CD14-positive monocyte (primary cell): Measurements from ENCODE around the gene RNF217. TPM values are rescaled to one million over a fixed set of nuclear protein-coding genes. Genes with fewer than 3 reads are reported as not detected.
"Not testable (repeated sequence)": the region's sequence is repeated elsewhere in the genome, so short reads cannot be mapped to it uniquely, and the experiment has no call there.

Experiments
- DNase-seq, 3 donors: peaks; one replicate each; pipeline ENCODE4 v3.0.0-alpha.2; 2011 to 2022
- H2AFZ ChIP-seq: 2 replicates; pipeline ENCODE4 v1.6.0; 2012; ENCODE audit warnings: mild to moderate bottlenecking, low read depth, low read length, inconsistent platforms; ENCODE audit not compliant: insufficient read depth, poor library complexity, severe bottlenecking
- H3K27ac ChIP-seq, 2 donors: 1 replicate in 1 of 2; 2 replicates in 1 of 2; pipeline ENCODE4 v1.5.1; 2012 to 2013; ENCODE audit warnings: low read length in 2 of 2, control low read depth in 1 of 2, inconsistent platforms in 1 of 2, low read depth in 1 of 2, mild to moderate bottlenecking in 1 of 2
- H3K27me3 ChIP-seq, 2 donors: one replicate each; pipeline versions ENCODE4 v1.6.0 to v1.6.1; 2011 to 2013; ENCODE audit warnings: low read length in 2 of 2; ENCODE audit not compliant: control insufficient read depth in 2 of 2, insufficient read depth in 2 of 2
- H3K36me3 ChIP-seq, 2 donors: replicated peaks in 1 of 2; 1 replicate in 1 of 2; 2 replicates in 1 of 2; pipeline versions ENCODE4 v1.5.1 to v1.6.1; 2012 to 2013; ENCODE audit warnings: low read length in 2 of 2, control low read depth in 1 of 2, inconsistent platforms in 1 of 2, mild to moderate bottlenecking in 1 of 2; ENCODE audit not compliant: insufficient read depth in 2 of 2, control insufficient read depth in 1 of 2
- H3K4me1 ChIP-seq, 2 donors: 1 replicate in 1 of 2; 2 replicates in 1 of 2; pipeline versions ENCODE4 v1.5.1 to v1.6.1; 2012 to 2013; ENCODE audit warnings: low read length in 2 of 2, control low read depth in 1 of 2, inconsistent platforms in 1 of 2, mild to moderate bottlenecking in 1 of 2, moderate library complexity in 1 of 2; ENCODE audit not compliant: insufficient read depth in 2 of 2, control insufficient read depth in 1 of 2
- H3K4me2 ChIP-seq: replicated peaks from 2 replicates; pipeline ENCODE3; 2012; ENCODE audit warnings: low read length, moderate library complexity, mild to moderate bottlenecking; ENCODE audit not compliant: poor library complexity, severe bottlenecking; ENCODE audit errors: extremely low read depth
- H3K4me3 ChIP-seq, 3 experiments: fragments of 200-600 bp in 1 of 3; sonication (generic) in 1 of 3; replicated peaks in 1 of 3; 1 replicate in 2 of 3; 2 replicates in 1 of 3; pipeline ENCODE4 v1.5.1; 2011 to 2013; ENCODE audit warnings: low read length in 3 of 3, mild to moderate bottlenecking in 3 of 3, control low read depth in 2 of 3, low read depth in 2 of 3, inconsistent platforms in 1 of 3, moderate library complexity in 1 of 3
- H3K79me2 ChIP-seq: 2 replicates; pipeline ENCODE4 v1.6.0; 2012; ENCODE audit warnings: mild to moderate bottlenecking, control low read depth, inconsistent platforms, low read length, moderate library complexity; ENCODE audit not compliant: insufficient read depth
- H3K9ac ChIP-seq: 2 replicates; pipeline ENCODE4 v1.6.0; 2017; ENCODE audit warnings: low read length, mild to moderate bottlenecking; ENCODE audit not compliant: insufficient read depth, poor library complexity, severe bottlenecking
- H3K9me3 ChIP-seq, 2 donors: replicated peaks in 1 of 2; 1 replicate in 1 of 2; 2 replicates in 1 of 2; pipeline versions ENCODE4 v1.5.1 to v1.6.1; 2012 to 2013; ENCODE audit warnings: low read length in 2 of 2, control low read depth in 1 of 2; ENCODE audit not compliant: control insufficient read depth in 1 of 2, insufficient read depth in 1 of 2
- H4K20me1 ChIP-seq: 2 replicates; pipeline ENCODE4 v1.6.0; 2012; ENCODE audit warnings: mild to moderate bottlenecking, low read length, control low read depth, moderate library complexity; ENCODE audit not compliant: insufficient read depth
- H3K27ac Mint-ChIP-seq, 7 donors: one replicate each; pipeline ENCODE4 v1.8.0; 2020; ENCODE audit warnings: mild to moderate bottlenecking in 7 of 7, mixed read lengths in 7 of 7, moderate library complexity in 6 of 7, inconsistent platforms in 2 of 7
- H3K27me3 Mint-ChIP-seq, 3 donors: one replicate each; pipeline ENCODE4 v1.8.0; 2021 to 2022; ENCODE audit warnings: low read depth in 3 of 3, mild to moderate bottlenecking in 3 of 3, mixed read lengths in 3 of 3, moderate library complexity in 3 of 3, inconsistent platforms in 1 of 3
- H3K36me3 Mint-ChIP-seq, 2 donors: one replicate each; pipeline ENCODE4 v1.8.0; 2020; ENCODE audit warnings: mixed read lengths in 2 of 2, inconsistent platforms in 1 of 2, mild to moderate bottlenecking in 1 of 2
- H3K4me1 Mint-ChIP-seq: one replicate; pipeline ENCODE4 v1.8.0; 2020; ENCODE audit warnings: mild to moderate bottlenecking, mixed read lengths
- H3K4me3 Mint-ChIP-seq, 2 donors: one replicate each; pipeline ENCODE4 v1.8.0; 2020; ENCODE audit warnings: mild to moderate bottlenecking in 2 of 2, mixed read lengths in 2 of 2, moderate library complexity in 1 of 2
- H3K9me3 Mint-ChIP-seq, 7 donors: one replicate each; pipeline ENCODE4 v1.8.0; 2020 to 2022; ENCODE audit warnings: mixed read lengths in 7 of 7, mild to moderate bottlenecking in 6 of 7, moderate library complexity in 6 of 7, inconsistent platforms in 2 of 7
- CTCF ChIP-seq: fragments of 200-600 bp; IDR thresholded peaks from one replicate; pipeline ENCODE4 v1.8.0; 2022; ENCODE audit warnings: antibody characterized with exemption, mild to moderate bottlenecking
- WGBS: methylation state at CpG from one replicate; pipeline ENCODE4 v1.1.5; 2013; ENCODE audit warnings: missing lambda C conversion rate; ENCODE audit not compliant: insufficient coverage; 5-methylcytosine and 5-hydroxymethylcytosine counted together
- intact Hi-C, 2 donors: fragments of 100-400 bp; cut with micrococcal nuclease; formaldehyde crosslinking; loops; one replicate each; pipeline versions ENCODE4 v1.15.0 to v1.15.1; 2023
- polyA plus RNA-seq, 3 donors: library from polyadenylated mRNA; depleted of rRNA in 1 of 3; unstranded in 2 of 3; stranded (reverse) in 1 of 3; fragments of 300-500 nt in 2 of 3; fragments of >200 nt in 1 of 3; fragmentation: Illumina TruSeq in 2 of 3; gene quantifications; 1 replicate in 2 of 3; 2 replicates in 1 of 3; pipeline ENCODE4 v1.2.3, GENCODE V29; 2012 to 2021

Gene RNF217
- polyA plus RNA-seq, 3 donors, result 2.2 to 11.6 (median 3.3) TPM

DNA sequence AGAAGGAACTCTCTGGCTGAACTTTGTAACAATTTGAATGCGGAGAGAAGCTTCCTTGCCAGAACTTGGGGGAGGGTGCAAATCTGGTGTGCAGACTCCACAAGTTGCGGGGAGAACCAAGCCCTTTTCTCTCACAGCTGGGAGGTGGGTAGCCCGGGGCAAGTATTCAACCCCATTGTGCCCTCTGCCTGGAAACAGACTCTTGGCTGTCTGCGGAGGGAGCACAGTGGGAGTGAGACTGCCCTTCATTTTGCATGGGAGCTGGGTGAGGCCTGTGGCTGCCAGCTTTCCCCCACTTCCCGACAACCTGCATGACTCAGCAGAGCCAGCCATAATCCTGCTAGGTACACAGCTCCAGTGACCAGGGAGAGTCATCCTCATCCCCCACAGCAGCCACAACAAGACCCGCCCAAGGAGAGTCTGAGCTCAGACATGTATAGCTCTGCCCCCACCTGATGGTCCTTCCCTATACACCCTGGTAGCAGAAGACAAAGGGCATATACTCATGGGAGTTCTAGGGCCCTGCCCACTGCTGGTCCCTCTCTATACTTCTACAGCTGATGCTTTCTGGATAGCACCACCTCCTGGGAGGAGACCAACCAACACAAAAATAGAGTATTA, 161.9 kb downstream of the RNF217 start:
- H3K4me1 ChIP-seq, result no peaks in the 10 kb centered on the region
- no peak overlapping the region for H3K9ac ChIP-seq
- H3K4me3 Mint-ChIP-seq, result no peak overlapping the region
- H3K27me3 Mint-ChIP-seq, result no peaks in the 10 kb centered on the region
- peaks cover 8% of the 10 kb centered on the region for H3K4me1 Mint-ChIP-seq
- H2AFZ ChIP-seq, result no peak overlapping the region
- WGBS, result 93% methylated on average over 6 of the region's 6 CpGs
- H3K79me2 ChIP-seq, result no peaks in the 10 kb centered on the region
- H3K27ac ChIP-seq, result no peak overlapping the region
- no peaks in the 10 kb centered on the region for H3K27me3 ChIP-seq
- H3K9me3 ChIP-seq, result peaks cover 0 to 4% of the 10 kb centered on the region in 2 donors
- no peak for DNase-seq
- intact Hi-C loops, result no loop called here
- no peaks in the 10 kb centered on the region for H4K20me1 ChIP-seq
- H3K36me3 Mint-ChIP-seq, result no peaks in the 10 kb centered on the region
- no peak overlapping the region for H3K4me3 ChIP-seq
- H3K36me3 ChIP-seq, result no peaks in the 10 kb centered on the region
- no peak for TF ChIP-seq CTCF
- H3K9me3 Mint-ChIP-seq, result peaks cover 0 to 10% (median 6%) of the 10 kb centered on the region in 7 donors
- H3K4me2 ChIP-seq, result no peak overlapping the region
- no peak overlapping the region for H3K27ac Mint-ChIP-seq

- H3K4me1 Mint-ChIP-seq, H4K20me1 ChIP-seq, DNase-seq, intact Hi-C loops, H3K9ac ChIP-seq, H3K27ac Mint-ChIP-seq, H3K27me3 ChIP-seq, H3K36me3 ChIP-seq, H3K4me3 ChIP-seq, H3K4me2 ChIP-seq, H3K79me2 ChIP-seq, H3K9me3 ChIP-seq, H2AFZ ChIP-seq, H3K9me3 Mint-ChIP-seq, H3K4me1 ChIP-seq, H3K36me3 Mint-ChIP-seq, H3K4me3 Mint-ChIP-seq, H3K27me3 Mint-ChIP-seq, H3K27ac ChIP-seq: not testable (repeated sequence)
- 94% methylated on average over 20 of the region's 23 CpGs for WGBS
These were observed 163.6 kb downstream of the RNF217 start for GRCh38 chr6:125125856-125126255.
